HepG2 (cell line): ENCODE measurements around the gene PIM3. TPM values are rescaled to one million over a fixed set of nuclear protein-coding genes. Genes with fewer than 3 reads are reported as not detected.
A peak's percentile ranks its signal among the peaks of the same experiment; 100 is the strongest.

Experiments used
- DR1 ChIP-seq: sonication (generic); formaldehyde crosslinking; IDR thresholded peaks from 2 replicates; pipeline ENCODE4 v1.8.0; 2021; ENCODE audit warnings: mild to moderate bottlenecking, missing genetic modification reagents, inconsistent platforms
- FOXA1 ChIP-seq, 2 experiments: fragments of 450-650 bp in 1 of 2; sonication (generic) in 1 of 2; formaldehyde crosslinking in 1 of 2; IDR thresholded peaks; 2 replicates each; pipeline versions ENCODE4 v1.4.0 to v1.6.1; 2016 to 2020; ENCODE audit warnings: missing genetic modification reagents in 1 of 2
- FOXA3 ChIP-seq: IDR thresholded peaks from 2 replicates; pipeline ENCODE4 v1.6.1; 2016; ENCODE audit warnings: missing genetic modification reagents, missing compliant biosample characterization
- HDAC6 ChIP-seq: fragments of 200-600 bp; sonication (generic); IDR thresholded peaks from 2 replicates; pipeline ENCODE4 v1.7.0; 2017; ENCODE audit warnings: mild to moderate bottlenecking, antibody characterized with exemption, low read length, low read depth
- IRF2 ChIP-seq: IDR thresholded peaks from 2 replicates; pipeline ENCODE4 v1.6.1; 2018; ENCODE audit warnings: missing genetic modification reagents, missing compliant biosample characterization
- IRX3 ChIP-seq: sonication (generic); formaldehyde crosslinking; IDR thresholded peaks from 2 replicates; pipeline ENCODE4 v1.8.1; 2023; ENCODE audit warnings: mild to moderate bottlenecking, low read depth, missing genetic modification reagents, borderline replicate concordance
- JARID2 ChIP-seq: sonication (generic); formaldehyde crosslinking; IDR thresholded peaks from 2 replicates; pipeline ENCODE4 v1.8.1; 2023; ENCODE audit warnings: missing genetic modification reagents, inconsistent platforms; ENCODE audit not compliant: insufficient replicate concordance
- MTA1 ChIP-seq: sonication (generic); formaldehyde crosslinking; IDR thresholded peaks from 2 replicates; pipeline ENCODE4 v1.4.0; 2020; ENCODE audit warnings: missing genetic modification reagents, mild to moderate bottlenecking, borderline replicate concordance
- RORA ChIP-seq: sonication (generic); formaldehyde crosslinking; IDR thresholded peaks from 2 replicates; pipeline ENCODE4 v1.5.0; 2020; ENCODE audit warnings: mild to moderate bottlenecking, missing genetic modification reagents, moderate library complexity
- RXRB ChIP-seq: IDR thresholded peaks from 2 replicates; pipeline ENCODE4 v1.6.1; 2016; ENCODE audit warnings: borderline replicate concordance, missing genetic modification reagents, missing compliant biosample characterization
- SIN3B ChIP-seq: fragments of 150-350 bp; IDR thresholded peaks from 2 replicates; pipeline ENCODE4 v1.6.1; 2014; ENCODE audit warnings: low read length
- SPEN ChIP-seq: sonication (generic); formaldehyde crosslinking; IDR thresholded peaks from 2 replicates; pipeline ENCODE4 v1.5.1; 2020; ENCODE audit warnings: low read depth, mild to moderate bottlenecking, missing genetic modification reagents
- TARDBP ChIP-seq: sonication (generic); formaldehyde crosslinking; IDR thresholded peaks from 2 replicates; pipeline ENCODE4 v1.8.0; 2022; ENCODE audit warnings: mild to moderate bottlenecking, missing genetic modification reagents
- TBL1XR1 ChIP-seq: fragments of 150-350 bp; IDR thresholded peaks from 2 replicates; pipeline ENCODE4 v1.6.1; 2014; ENCODE audit warnings: borderline replicate concordance, low read length; ENCODE audit not compliant: partially characterized antibody
- ZMYM4 ChIP-seq: sonication (generic); formaldehyde crosslinking; IDR thresholded peaks from 2 replicates; pipeline ENCODE4 v1.8.1; 2023; ENCODE audit warnings: mild to moderate bottlenecking, missing genetic modification reagents
- ZNF20 ChIP-seq: sonication (generic); formaldehyde crosslinking; IDR thresholded peaks from 2 replicates; pipeline ENCODE4 v1.4.0; 2020; ENCODE audit warnings: mild to moderate bottlenecking, moderate library complexity, missing genetic modification reagents
- ZNF230 ChIP-seq: sonication (generic); formaldehyde crosslinking; IDR thresholded peaks from 2 replicates; pipeline ENCODE4 v1.4.0; 2020; ENCODE audit warnings: mild to moderate bottlenecking, missing genetic modification reagents
- ZNF282 ChIP-seq: fragments of 450-650 bp; IDR thresholded peaks from 2 replicates; pipeline ENCODE4 v1.6.1; 2018; ENCODE audit not compliant: partially characterized antibody
- ZNF3 ChIP-seq: IDR thresholded peaks from 2 replicates; pipeline ENCODE4 v1.7.0; 2017; ENCODE audit warnings: inconsistent platforms
- ZNF318 ChIP-seq: sonication (generic); formaldehyde crosslinking; IDR thresholded peaks from 2 replicates; pipeline ENCODE4 v1.4.0; 2020; ENCODE audit warnings: mild to moderate bottlenecking, missing genetic modification reagents
- ZNF737 ChIP-seq: sonication (generic); formaldehyde crosslinking; IDR thresholded peaks from 2 replicates; pipeline ENCODE4 v1.5.0; 2020; ENCODE audit warnings: missing genetic modification reagents, mild to moderate bottlenecking, borderline replicate concordance
- polyA plus RNA-seq, 8 experiments: library from polyadenylated mRNA; depleted of rRNA in 3 of 8; stranded (reverse) in 7 of 8; unstranded in 1 of 8; fragments of >200 nt; fragmentation: Illumina TruSeq in 4 of 8; extraction: Trizol in 4 of 8; gene quantifications; 2 replicates each; pipeline versions ENCODE4 v1.2.1 to v1.2.3, GENCODE V29; 2011 to 2016; ENCODE audit warnings: low read depth in 4 of 8, missing spikeins in 1 of 8, mixed read lengths in 1 of 8; ENCODE audit not compliant: insufficient read depth in 1 of 8
- total RNA-seq, 5 experiments: library from RNA; depleted of rRNA; stranded (reverse); fragments of >200 nt; fragmentation: Illumina TruSeq; extraction: Trizol; gene quantifications; 2 replicates each; pipeline ENCODE4 v1.2.3, GENCODE V29; 2016; ENCODE audit warnings: low read depth in 1 of 5

PIM3 gene
- total and polyA plus RNA-seq, 2 of the 13 experiments (the other 11 are each of a cell fraction or from before 2014, with no cell fraction given) = 21.6 to 31.2 TPM

GRCh38 chr22:49948958-49949913, 11.3 kb upstream of the PIM3 start (continued):
- TF ChIP-seq ZNF282 = no peak
- no peak for TF ChIP-seq JARID2 (CRISPR knock-in tag)
- TF ChIP-seq MTA1 (CRISPR knock-in tag) = no peak
- no peak for TF ChIP-seq ZNF3 (CRISPR knock-in tag)
- peak; percentile 36; the same call in 1 of the 2 replicates for TF ChIP-seq DR1 (CRISPR knock-in tag)
- TF ChIP-seq RXRB (CRISPR knock-in tag) = peak; percentile 77
- no peak for TF ChIP-seq ZNF737
- TF ChIP-seq ZMYM4 = peak; percentile 42; the same call in 1 of the 2 replicates
- no peak for TF ChIP-seq TBL1XR1
- TF ChIP-seq SPEN (CRISPR knock-in tag) = peak; percentile 42; the same call in 1 of the 2 replicates
- TF ChIP-seq ZNF20 = no peak
- peak; percentile 73 for TF ChIP-seq FOXA3 (CRISPR knock-in tag)
- TF ChIP-seq SIN3B = no peak
- peak; percentile 27; the same call in 1 of the 2 replicates for TF ChIP-seq IRF2 (CRISPR knock-in tag)
- TF ChIP-seq ZNF318 = no peak
- TF ChIP-seq RORA (CRISPR knock-in tag) = no peak; the same call in 1 of the 2 replicates
- TF ChIP-seq HDAC6 = no peak
- no peak for TF ChIP-seq IRX3 (CRISPR knock-in tag)
- no peak for TF ChIP-seq FOXA1 (IDR thresholded peaks at IDR 0.05)
- TF ChIP-seq FOXA1 (CRISPR knock-in tag; IDR thresholded peaks at IDR 0.05) = peak; percentile 87
- TF ChIP-seq ZNF230 (CRISPR knock-in tag) = 0 out of 2 replicates have a peak, but pooled peaks have one; percentile 27
- no peak; the same call in 1 of the 2 replicates for TF ChIP-seq TARDBP (CRISPR knock-in tag)
